SK-N-SH (cell line): ENCODE results near the gene IFITM5. TPM values are rescaled to one million over a fixed set of nuclear protein-coding genes. Genes with fewer than 3 reads are reported as not detected.

Experiments used
- CTCF ChIA-PET: fragments of 300-600, 350-600 bp; formaldehyde crosslinking; extraction: SDS; loops from one replicate; lab custom pipeline; 2021; lab: Yijun Ruan, JAX
- POLR2A ChIA-PET: fragments of 350-600 bp; sonication (Branson Sonifier 250); formaldehyde crosslinking; extraction: SDS; loops from one replicate; lab custom pipeline; 2020; ENCODE audit warnings: antibody characterized with exemption, inconsistent platforms; lab: Yijun Ruan, JAX
- DNase-seq: peaks from one replicate; pipeline ENCODE4 v3.0.0; 2012
- H2AFZ ChIP-seq: fragments of 200-600 bp; sonication (generic); 2 replicates; pipeline ENCODE4 v1.8.1; 2016; ENCODE audit warnings: antibody characterized with exemption, mild to moderate bottlenecking, low read depth
- H3F3A ChIP-seq: fragments of 200-600 bp; sonication (generic); replicated peaks from 2 replicates; pipeline ENCODE3; 2016; ENCODE audit warnings: antibody characterized with exemption, mild to moderate bottlenecking; ENCODE audit not compliant: insufficient read depth
- H3K27ac ChIP-seq, 2 experiments: fragments of 200-500 bp in 1 of 2; fragments of 200-600 bp in 1 of 2; sonication (Bioruptor generic) in 1 of 2; sonication (generic), shearing (Covaris generic) in 1 of 2; 2 replicates each; pipeline versions ENCODE4 v1.5.1 to v1.6.1; 2014 to 2016; ENCODE audit warnings: low read depth in 2 of 2, inconsistent platforms in 1 of 2, low read length in 1 of 2, mild to moderate bottlenecking in 1 of 2, mixed read lengths in 1 of 2
- H3K27me3 ChIP-seq: fragments of 200-600 bp; sonication (generic), shearing (Covaris generic); 2 replicates; pipeline ENCODE4 v1.6.1; 2016; ENCODE audit warnings: mixed run types; ENCODE audit not compliant: insufficient read depth
- H3K36me3 ChIP-seq, 2 experiments: fragments of 200-500 bp in 1 of 2; fragments of 200-600 bp in 1 of 2; sonication (Bioruptor generic) in 1 of 2; sonication (generic) in 1 of 2; replicated peaks in 1 of 2; 2 replicates each; pipeline versions ENCODE3 to v1.5.1; 2014 to 2016; ENCODE audit warnings: low read length in 1 of 2, mild to moderate bottlenecking in 1 of 2; ENCODE audit not compliant: insufficient read depth in 2 of 2, control insufficient read depth in 1 of 2
- H3K4me1 ChIP-seq, 2 experiments: fragments of 200-500 bp in 1 of 2; fragments of 200-600 bp in 1 of 2; sonication (Bioruptor generic) in 1 of 2; sonication (generic), shearing (Covaris generic) in 1 of 2; 2 replicates each; pipeline versions ENCODE4 v1.5.1 to v1.6.1; 2014 to 2016; ENCODE audit warnings: low read depth in 1 of 2, low read length in 1 of 2, mixed run types in 1 of 2; ENCODE audit not compliant: insufficient read depth in 2 of 2, control insufficient read depth in 1 of 2
- H3K4me2 ChIP-seq: fragments of 200-600 bp; sonication (generic), shearing (Covaris generic); 2 replicates; pipeline ENCODE4 v1.6.1; 2017; ENCODE audit warnings: mixed run types
- H3K4me3 ChIP-seq, 2 experiments: fragments of 200-500 bp in 1 of 2; fragments of 200-600 bp in 1 of 2; sonication (Bioruptor generic) in 1 of 2; sonication (generic), shearing (Covaris generic) in 1 of 2; 2 replicates each; pipeline versions ENCODE4 v1.5.1 to v1.8.1; 2014 to 2016; ENCODE audit warnings: low read depth in 2 of 2, inconsistent platforms in 1 of 2, low read length in 1 of 2, mild to moderate bottlenecking in 1 of 2, mixed read lengths in 1 of 2, moderate library complexity in 1 of 2
- H3K79me2 ChIP-seq: fragments of 200-600 bp; sonication (generic); 2 replicates; pipeline ENCODE4 v1.8.1; 2017; ENCODE audit warnings: mild to moderate bottlenecking; ENCODE audit not compliant: insufficient read depth
- H3K9ac ChIP-seq: fragments of 200-600 bp; sonication (generic); 2 replicates; pipeline ENCODE4 v1.6.1; 2017; ENCODE audit warnings: mixed run types
- H3K9me2 ChIP-seq: fragments of 200-600 bp; sonication (generic); 2 replicates; pipeline ENCODE4 v1.6.1; 2017; ENCODE audit warnings: mixed run types
- H3K9me3 ChIP-seq: fragments of 200-600 bp; sonication (generic); 2 replicates; pipeline ENCODE4 v1.6.1; 2017; ENCODE audit warnings: mixed run types, mild to moderate bottlenecking, moderate library complexity
- H4K20me1 ChIP-seq: fragments of 200-600 bp; sonication (generic); 2 replicates; pipeline ENCODE4 v1.6.1; 2017; ENCODE audit warnings: mild to moderate bottlenecking, mixed run types; ENCODE audit not compliant: insufficient read depth
- CHD2 ChIP-seq: fragments of 150-350 bp; IDR thresholded peaks from 2 replicates; pipeline ENCODE4 v1.6.1; 2018; ENCODE audit warnings: low read length; ENCODE audit not compliant: partially characterized antibody
- ELF1 ChIP-seq: IDR thresholded peaks from 2 replicates; pipeline ENCODE4 v1.4.0; 2012
- EP300 ChIP-seq, 2 experiments: IDR thresholded peaks; 2 replicates each; pipeline versions ENCODE4 v1.4.0 to v1.6.1; 2012; ENCODE audit warnings: borderline replicate concordance in 1 of 2, low read depth in 1 of 2, low read length in 1 of 2
- FOXJ3 ChIP-seq: sonication (generic); formaldehyde crosslinking; IDR thresholded peaks from 2 replicates; pipeline ENCODE4 v1.5.1; 2020; ENCODE audit warnings: mild to moderate bottlenecking, missing genetic modification reagents
- FOXM1 ChIP-seq: IDR thresholded peaks from 2 replicates; pipeline ENCODE4 v1.4.0; 2012; ENCODE audit warnings: low read depth, mild to moderate bottlenecking
- GABPA ChIP-seq: IDR thresholded peaks from 2 replicates; pipeline ENCODE4 v1.4.0; 2012; ENCODE audit warnings: low read depth, mild to moderate bottlenecking
- GATA2 ChIP-seq: sonication (generic); formaldehyde crosslinking; IDR thresholded peaks from 2 replicates; pipeline ENCODE4 v1.5.0; 2020; ENCODE audit warnings: mild to moderate bottlenecking, missing genetic modification reagents
- IRF3 ChIP-seq: fragments of 150-350 bp; IDR thresholded peaks from 2 replicates; pipeline ENCODE4 v1.6.1; 2016; ENCODE audit warnings: mild to moderate bottlenecking, low read depth, low read length
- JUND ChIP-seq: IDR thresholded peaks from 2 replicates; pipeline ENCODE4 v1.4.0; 2012
- MAX ChIP-seq: IDR thresholded peaks from 2 replicates; pipeline ENCODE4 v1.4.0; 2012; ENCODE audit warnings: low read depth
- MEF2A ChIP-seq: IDR thresholded peaks from 2 replicates; pipeline ENCODE4 v1.4.0; 2012; ENCODE audit warnings: low read depth, borderline replicate concordance
- NRF1 ChIP-seq: IDR thresholded peaks from 2 replicates; pipeline ENCODE4 v1.6.1; 2012; ENCODE audit warnings: low read depth, mild to moderate bottlenecking, low read length
- RAD21 ChIP-seq: IDR thresholded peaks from 2 replicates; pipeline ENCODE4 v1.6.1; 2012; ENCODE audit warnings: mild to moderate bottlenecking, low read length
- RCOR1 ChIP-seq: fragments of 150-350 bp; IDR thresholded peaks from 2 replicates; pipeline ENCODE4 v1.6.1; 2017; ENCODE audit warnings: antibody characterized with exemption, low read length
- REST ChIP-seq: IDR thresholded peaks from 2 replicates; pipeline ENCODE4 v1.6.1; 2012; ENCODE audit warnings: mild to moderate bottlenecking, low read depth, low read length, moderate library complexity
- TAF1 ChIP-seq: IDR thresholded peaks from 2 replicates; pipeline ENCODE4 v1.6.1; 2012; ENCODE audit warnings: low read depth, mild to moderate bottlenecking, low read length, moderate library complexity, borderline replicate concordance
- TCF12 ChIP-seq: IDR thresholded peaks from 2 replicates; pipeline ENCODE4 v1.4.0; 2012
- USF2 ChIP-seq: fragments of 150-350 bp; IDR thresholded peaks from 2 replicates; pipeline ENCODE4 v1.6.1; 2017; ENCODE audit warnings: antibody characterized with exemption, low read length, low read depth, borderline replicate concordance
- WGBS: methylation state at CpG from one replicate; pipeline ENCODE4 v1.1.6; 2017; ENCODE audit warnings: low lambda C conversion rate; 5-methylcytosine and 5-hydroxymethylcytosine counted together
- polyA plus RNA-seq, 3 experiments: library from polyadenylated mRNA; depleted of rRNA; stranded (reverse); fragments of >200 nt; gene quantifications; 2 replicates each; pipeline ENCODE4 v1.2.3, GENCODE V29; 2012

IFITM5 gene
- polyA plus RNA-seq, 1 of the 3 experiments (the other 2 are of a cell fraction), result not detected

- TF ChIP-seq IRF3, result no peak
- no peak for TF ChIP-seq NRF1
- TF ChIP-seq GABPA, result no peak
- no peak for TF ChIP-seq GATA2 (CRISPR knock-in tag)
- no peak for TF ChIP-seq TAF1
- TF ChIP-seq USF2, result no peak
- no peak for TF ChIP-seq MAX
- TF ChIP-seq TCF12, result no peak
Observed at GRCh38 chr11:253160-253885, 46.0 kb downstream of the IFITM5 start (continued).

GRCh38 chr11:252666-253065, 46.7 kb downstream of the IFITM5 start:
- WGBS, result 97% methylated on average over 5 of the region's 8 CpGs
- CTCF ChIA-PET, result interaction anchor here (0.8 to 3.4 kb wide), 5 partner anchors 12 to 164 kb away, joined by 3 to 20 read pairs (median 16); partner anchors contain the start of gene NLRP6

GRCh38 chr11:251550-251949, 47.8 kb downstream of the IFITM5 start:
- CTCF ChIA-PET, result interaction anchor here (1.1 to 3.4 kb wide), 23 partner anchors 8 to 148 kb away, joined by 3 to 20 read pairs (median 7); partner anchors contain the start of genes IFITM2, NLRP6, PGGHG and PSMD13
- Histone ChIP-seq H3K27me3 (no peaks in the 10 kb centered on the region), H4K20me1 (no peaks in the 10 kb centered on the region; the same call in 1 of the 2 replicates), H3K36me3 (peaks cover 38 to 65% of the 10 kb centered on the region in 2 experiments), H3K9me3 (no peaks in the 10 kb centered on the region), H3K9me2 (no peaks in the 10 kb centered on the region), H3K4me2 (no peak overlapping the region), H3K9ac (no peak overlapping the region), H3K27ac (no peak overlapping the region), H2AFZ (no peak overlapping the region), H3K4me3 (no peak overlapping the region), H3K79me2 (no peaks in the 10 kb centered on the region), H3K4me1 (no peaks in the 10 kb centered on the region), H3F3A (peaks cover 18% of the 10 kb centered on the region)
- no peak for TF ChIP-seq JUND
- TF ChIP-seq MEF2A, result no peak
- TF ChIP-seq FOXJ3 (CRISPR knock-in tag), result no peak
- no peak for TF ChIP-seq NRF1
- no peak for TF ChIP-seq EP300 (IDR thresholded peaks at IDR 0.05; ENCODE audit: borderline replicate concordance in 1 of 2, low read depth in 1 of 2, low read length in 1 of 2)
- no peak for TF ChIP-seq MAX
- no peak for TF ChIP-seq RAD21
- no peak for TF ChIP-seq CHD2
- no peak for TF ChIP-seq RCOR1
- TF ChIP-seq REST, result no peak
- no peak for TF ChIP-seq ELF1
- POLR2A ChIA-PET, result interaction anchor here (0.5 kb wide), 1 partner anchor 9 kb away, joined by 3 read pairs; no protein-coding TSS in a partner anchor
- 90% methylated on average over 10 of the region's 10 CpGs for WGBS
- DNase-seq, result no peak

More at GRCh38 chr11:252666-253065, 46.7 kb downstream of the IFITM5 start:
- Histone ChIP-seq H3K4me3 (no peak overlapping the region), H3K4me2 (no peak overlapping the region), H3F3A (peaks cover 14% of the 10 kb centered on the region), H3K9ac (no peak overlapping the region), H3K4me1 (no peaks in the 10 kb centered on the region), H3K27me3 (no peaks in the 10 kb centered on the region), H4K20me1 (no peaks in the 10 kb centered on the region), H3K9me2 (no peaks in the 10 kb centered on the region), H2AFZ (no peak overlapping the region), H3K79me2 (no peaks in the 10 kb centered on the region), H3K27ac (no peak overlapping the region), H3K9me3 (no peaks in the 10 kb centered on the region), H3K36me3 (peaks cover 29 to 57% of the 10 kb centered on the region in 2 experiments)
- POLR2A ChIA-PET, result no interaction called here
- no peak for DNase-seq
- TF ChIP-seq FOXM1, result no peak
